Middle frontal gyrus (tissue), 1 donor: ENCODE results near the gene SLC2A5.
"Not testable (repeated sequence)": the region's sequence is repeated elsewhere in the genome, so short reads cannot be mapped to it uniquely, and the experiment has no call there.

Source experiments
- DNase-seq: peaks from one replicate; pipeline ENCODE4 v3.0.0-alpha.2; 2015; ENCODE audit warnings: low spot score; ENCODE audit errors: extremely low spot score

Gene SLC2A5

GRCh38 chr1:9037476-9038337 is 31.7 kb downstream of the SLC2A5 start:
- no peak for DNase-seq

- no peak for DNase-seq
These were observed 34.2 kb downstream of the SLC2A5 start for GRCh38 chr1:9035226-9035625.

GRCh38 chr1:9033363-9033762 is 36.1 kb downstream of the SLC2A5 start:
- DNase-seq, result no peak

- DNase-seq, result no peak
These were observed 37.8 kb downstream of the SLC2A5 start for GRCh38 chr1:9031484-9032259.

- DNase-seq, result not testable (repeated sequence)
These were observed 38.4 kb downstream of the SLC2A5 start for GRCh38 chr1:9031077-9031476.

- DNase-seq, result no peak
These were observed 40.3 kb downstream of the SLC2A5 start for GRCh38 chr1:9028921-9029705.

- DNase-seq, result no peak
These were observed 42.1 kb downstream of the SLC2A5 start for GRCh38 chr1:9027307-9027706.

GRCh38 chr1:9025449-9025848 is 44.0 kb downstream of the SLC2A5 start:
- no peak for DNase-seq

GRCh38 chr1:9024837-9025236 is 44.6 kb downstream of the SLC2A5 start:
- DNase-seq, result no peak

- DNase-seq, result no peak
These were observed 46.7 kb downstream of the SLC2A5 start for GRCh38 chr1:9022773-9023172.

- DNase-seq, result not testable (repeated sequence)
These were observed 47.3 kb downstream of the SLC2A5 start for GRCh38 chr1:9022026-9022738.

- DNase-seq, result no peak
These were observed 49.1 kb downstream of the SLC2A5 start for GRCh38 chr1:9020305-9020704.

GRCh38 chr1:9019896-9020295 is 49.5 kb downstream of the SLC2A5 start:
- no peak for DNase-seq

- no peak for DNase-seq
These were observed 51.1 kb downstream of the SLC2A5 start for GRCh38 chr1:9018333-9018732.

- no peak for DNase-seq
These were observed 53.0 kb downstream of the SLC2A5 start for GRCh38 chr1:9016455-9016854.

- no peak for DNase-seq
These were observed 54.7 kb downstream of the SLC2A5 start for GRCh38 chr1:9014475-9015375.

GRCh38 chr1:9013819-9014218 is 55.6 kb downstream of the SLC2A5 start:
- DNase-seq, result no peak

GRCh38 chr1:9010781-9011323 is 58.6 kb downstream of the SLC2A5 start:
- no peak for DNase-seq

- DNase-seq, result no peak
These were observed 59.7 kb downstream of the SLC2A5 start for GRCh38 chr1:9009438-9010370.
